Measurements from ENCODE around the gene VWCE.
A peak's percentile ranks its signal among the peaks of the same experiment; 100 is the strongest.

VWCE gene

DNA sequence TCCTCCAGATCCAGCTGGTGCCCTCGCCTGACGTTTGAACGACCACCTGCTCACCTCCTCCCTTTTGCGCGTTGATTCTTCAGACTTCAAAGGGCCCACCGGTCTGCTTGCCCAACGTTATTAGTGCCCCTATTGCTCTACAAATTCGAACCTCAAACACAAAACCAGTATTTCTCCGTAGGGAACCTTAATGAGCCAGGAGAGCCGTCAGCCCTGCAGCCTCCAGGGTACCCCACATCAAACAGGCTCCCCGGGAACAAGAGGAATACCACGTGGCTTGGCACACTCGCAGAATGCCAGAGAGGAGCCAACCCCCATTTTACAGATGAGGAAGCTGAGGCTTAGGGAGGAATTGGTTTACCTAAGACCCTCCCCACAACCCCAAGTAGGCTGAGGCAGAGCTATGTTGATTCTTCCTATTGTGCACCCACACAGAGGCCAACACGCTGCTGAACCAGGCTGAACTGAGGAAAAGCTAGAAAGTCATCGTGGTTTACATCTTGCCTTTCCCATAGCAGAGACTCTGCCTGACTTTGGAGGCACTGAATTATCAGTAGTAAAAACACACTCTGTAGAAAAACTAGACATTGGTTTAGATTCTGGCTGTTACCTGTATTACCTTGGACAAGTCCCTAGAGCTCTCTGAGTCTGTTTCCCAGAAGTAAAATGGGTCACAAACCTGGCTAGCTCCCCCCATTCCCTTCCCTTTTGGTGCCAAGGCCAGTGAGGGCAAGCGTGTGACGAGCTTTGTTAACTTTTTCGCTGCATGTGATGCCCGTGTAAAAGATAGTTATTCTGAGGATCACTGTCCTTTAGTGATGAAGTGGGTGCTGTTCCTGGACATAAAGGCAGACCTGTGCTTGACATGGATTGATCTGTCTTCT lies 38.7 kb upstream of the VWCE start:
- H3K9ac ChIP-seq (ENCODE audit: low read depth, low read length, poor library complexity, severe bottlenecking), result peak overlapping the region; percentile 97
- no peaks in the 10 kb centered on the region for H3K9me2 ChIP-seq (replicated peaks; ENCODE audit: low read depth, low read length)
- H2AFZ ChIP-seq (ENCODE audit: low read length), result peak overlapping the region; percentile 80
- H4K20me1 ChIP-seq (ENCODE audit: insufficient read depth, low read length, poor library complexity, severe bottlenecking), result peaks cover 40% of the 10 kb centered on the region
- peaks cover 5% of the 10 kb centered on the region for H3K27me3 ChIP-seq (ENCODE audit: insufficient read depth, low read length, poor library complexity, severe bottlenecking)
- H3K4me1 ChIP-seq (ENCODE audit: insufficient read depth, low read length, poor library complexity, severe bottlenecking), result peaks cover 61% of the 10 kb centered on the region
- H3K4me2 ChIP-seq (ENCODE audit: low read depth, low read length, poor library complexity, severe bottlenecking), result peak overlapping the region; percentile 88
- peak overlapping the region; percentile 90 for H3K4me3 ChIP-seq (ENCODE audit: low read length, poor library complexity, severe bottlenecking)
- no peaks in the 10 kb centered on the region for H3K9me3 ChIP-seq (ENCODE audit: insufficient read depth, low read depth, low read length)
- peaks cover 9% of the 10 kb centered on the region; the same call in 1 of the 2 replicates for H3K36me3 ChIP-seq (ENCODE audit: insufficient read depth, low read length)
- TF ChIP-seq EZH2phosphoT487 (IDR thresholded peaks at IDR 0.05; ENCODE audit: borderline replicate concordance), result no peak
- TF ChIP-seq, protein P1, sequence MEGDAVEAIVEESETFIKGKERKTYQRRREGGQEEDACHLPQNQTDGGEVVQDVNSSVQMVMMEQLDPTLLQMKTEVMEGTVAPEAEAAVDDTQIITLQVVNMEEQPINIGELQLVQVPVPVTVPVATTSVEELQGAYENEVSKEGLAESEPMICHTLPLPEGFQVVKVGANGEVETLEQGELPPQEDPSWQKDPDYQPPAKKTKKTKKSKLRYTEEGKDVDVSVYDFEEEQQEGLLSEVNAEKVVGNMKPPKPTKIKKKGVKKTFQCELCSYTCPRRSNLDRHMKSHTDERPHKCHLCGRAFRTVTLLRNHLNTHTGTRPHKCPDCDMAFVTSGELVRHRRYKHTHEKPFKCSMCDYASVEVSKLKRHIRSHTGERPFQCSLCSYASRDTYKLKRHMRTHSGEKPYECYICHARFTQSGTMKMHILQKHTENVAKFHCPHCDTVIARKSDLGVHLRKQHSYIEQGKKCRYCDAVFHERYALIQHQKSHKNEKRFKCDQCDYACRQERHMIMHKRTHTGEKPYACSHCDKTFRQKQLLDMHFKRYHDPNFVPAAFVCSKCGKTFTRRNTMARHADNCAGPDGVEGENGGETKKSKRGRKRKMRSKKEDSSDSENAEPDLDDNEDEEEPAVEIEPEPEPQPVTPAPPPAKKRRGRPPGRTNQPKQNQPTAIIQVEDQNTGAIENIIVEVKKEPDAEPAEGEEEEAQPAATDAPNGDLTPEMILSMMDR (conservative IDR thresholded peaks at IDR 0.05; ENCODE audit: low read length), result no peak
- H3F3A ChIP-seq (ENCODE audit: low read depth), result no peaks in the 10 kb centered on the region
- peaks cover 65% of the 10 kb centered on the region for H3K79me2 ChIP-seq (ENCODE audit: insufficient read depth, low read length)

DNA sequence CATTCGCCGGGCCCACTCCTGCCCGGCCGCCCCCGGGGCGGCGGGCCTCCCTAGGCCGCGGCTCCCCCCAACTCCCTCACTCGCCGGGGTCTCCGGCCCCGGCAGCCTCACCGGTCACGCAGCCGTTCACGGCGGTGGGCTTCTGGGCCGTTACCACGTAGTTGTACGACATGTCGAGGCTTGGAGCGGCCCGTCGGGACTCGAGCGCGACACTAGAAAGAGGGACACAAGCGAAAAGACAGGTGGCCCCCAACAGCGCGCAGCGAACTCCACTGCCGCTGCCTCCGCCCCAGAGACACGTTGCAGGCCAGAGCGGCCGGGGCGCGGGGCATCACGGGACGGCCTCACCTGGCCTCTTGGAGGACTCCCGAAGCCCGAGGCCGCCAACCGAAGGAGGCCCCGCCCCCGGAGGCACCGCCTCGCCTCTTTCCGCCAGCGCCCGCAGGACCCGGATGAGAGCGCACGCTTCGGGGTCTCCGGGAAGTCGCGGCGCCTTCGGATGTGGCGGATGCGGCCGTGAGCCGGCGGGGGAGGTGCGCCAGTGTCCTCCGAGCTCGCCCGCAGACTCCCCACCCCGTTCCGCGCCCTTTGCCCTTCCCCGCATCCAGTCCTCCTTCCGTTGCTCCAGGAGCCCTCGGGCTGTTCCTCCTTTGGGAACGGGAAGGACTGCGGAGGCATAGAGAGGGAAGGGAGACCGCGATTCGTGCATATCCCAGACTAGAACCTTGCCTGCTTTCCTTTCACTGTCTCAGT lies 37.9 kb upstream of the VWCE start, which contains the start of the genes DDB1 and TKFC:
DDB1 (minus strand) TSS at position 309 of the 753 bp plus-strand sequence; CDS start at position 172, 137 bp downstream.
TKFC (plus strand) TSS at position 432 of the 753 bp plus-strand sequence. CDS start 1,501 bp downstream, outside the sequence.
- peak within 1 kb of the TSS; percentile 80 for H2AFZ ChIP-seq (ENCODE audit: low read length)

DNA sequence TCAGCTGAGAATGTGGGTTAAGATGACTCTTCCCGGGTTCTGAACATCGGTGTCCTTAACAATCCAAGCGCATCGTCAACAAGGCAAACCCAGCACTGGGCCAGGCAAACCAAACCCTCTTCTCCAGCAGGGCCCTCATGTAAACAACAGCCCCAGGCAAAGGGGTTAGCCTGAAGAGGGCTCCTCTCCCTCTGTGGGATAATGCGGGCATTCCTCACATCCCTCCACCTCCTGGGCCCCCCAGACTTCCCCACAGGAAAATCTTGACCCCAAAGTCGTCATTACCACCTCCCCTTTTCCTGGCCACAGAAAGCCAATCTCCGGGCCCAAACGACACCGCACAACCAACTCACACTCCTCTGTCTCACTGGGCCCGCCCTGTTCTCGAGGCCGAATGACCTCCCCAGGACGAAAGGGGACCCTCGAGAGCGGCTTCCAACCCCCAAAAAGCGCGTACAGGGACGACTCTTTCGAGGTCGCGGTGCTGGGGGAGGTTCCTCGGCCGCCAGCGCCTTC lies 37.2 kb upstream of the VWCE start:
- Histone ChIP-seq H3K36me3 (ENCODE audit: insufficient read depth, low read length) (peaks cover 20% of the 10 kb centered on the region; the same call in 1 of the 2 replicates), H3K4me3 (ENCODE audit: low read length, poor library complexity, severe bottlenecking) (peak overlapping the region; percentile 90), H3K9me2 (replicated peaks; ENCODE audit: low read depth, low read length) (no peaks in the 10 kb centered on the region), H3K27me3 (ENCODE audit: insufficient read depth, low read length, poor library complexity, severe bottlenecking) (peaks cover 5% of the 10 kb centered on the region), H3K9me3 (ENCODE audit: insufficient read depth, low read depth, low read length) (no peaks in the 10 kb centered on the region), H2AFZ (ENCODE audit: low read length) (peak overlapping the region; percentile 76), H3K79me2 (ENCODE audit: insufficient read depth, low read length) (peaks cover 79% of the 10 kb centered on the region), H4K20me1 (ENCODE audit: insufficient read depth, low read length, poor library complexity, severe bottlenecking) (peaks cover 53% of the 10 kb centered on the region), H3K4me1 (ENCODE audit: insufficient read depth, low read length, poor library complexity, severe bottlenecking) (peaks cover 70% of the 10 kb centered on the region), H3F3A (ENCODE audit: low read depth) (no peaks in the 10 kb centered on the region), H3K4me2 (ENCODE audit: low read depth, low read length, poor library complexity, severe bottlenecking) (peak overlapping the region; percentile 97), H3K9ac (ENCODE audit: low read depth, low read length, poor library complexity, severe bottlenecking) (peak overlapping the region; percentile 97)
- TF ChIP-seq, protein P1 (conservative IDR thresholded peaks at IDR 0.05; ENCODE audit: low read length), result no peak
- no peak for TF ChIP-seq EZH2phosphoT487 (IDR thresholded peaks at IDR 0.05; ENCODE audit: borderline replicate concordance)

More for the DNA sequence above, 37.9 kb upstream of the VWCE start, which contains the start of the genes DDB1 and TKFC:
- peaks cover 14% of the 10 kb centered on the region; the same call in 1 of the 2 replicates for H3K36me3 ChIP-seq (ENCODE audit: insufficient read depth, low read length)
- H3K4me2 ChIP-seq (ENCODE audit: low read depth, low read length, poor library complexity, severe bottlenecking), result peak within 1 kb of the TSS; percentile 97
- H3K4me3 ChIP-seq (ENCODE audit: low read length, poor library complexity, severe bottlenecking), result peak within 1 kb of the TSS; percentile 90
- peak within 1 kb of the TSS; percentile 97 for H3K9ac ChIP-seq (ENCODE audit: low read depth, low read length, poor library complexity, severe bottlenecking)
- peaks cover 65% of the 10 kb centered on the region for H3K4me1 ChIP-seq (ENCODE audit: insufficient read depth, low read length, poor library complexity, severe bottlenecking)
- H3K9me2 ChIP-seq (replicated peaks; ENCODE audit: low read depth, low read length), result no peaks in the 10 kb centered on the region
- peaks cover 46% of the 10 kb centered on the region for H4K20me1 ChIP-seq (ENCODE audit: insufficient read depth, low read length, poor library complexity, severe bottlenecking)
- peaks cover 5% of the 10 kb centered on the region for H3K27me3 ChIP-seq (ENCODE audit: insufficient read depth, low read length, poor library complexity, severe bottlenecking)
- no peaks in the 10 kb centered on the region for H3F3A ChIP-seq (ENCODE audit: low read depth)
- TF ChIP-seq EZH2phosphoT487 (IDR thresholded peaks at IDR 0.05; ENCODE audit: borderline replicate concordance), result no peak
- TF ChIP-seq, protein P1 (conservative IDR thresholded peaks at IDR 0.05; ENCODE audit: low read length), result no peak
- peaks cover 73% of the 10 kb centered on the region for H3K79me2 ChIP-seq (ENCODE audit: insufficient read depth, low read length)
- H3K9me3 ChIP-seq (ENCODE audit: insufficient read depth, low read depth, low read length), result no peaks in the 10 kb centered on the region
